Stimulated activated CD4-positive, alpha-beta T cell treated with anti-CD3 and anti-CD28 coated beads, Interleukin-4, amount 100 ng/mL, for 1 hour (primary cell): ENCODE data around the gene ATG4D.

Experiments used
- DNase-seq: peaks from one replicate; pipeline ENCODE4 v3.0.0-alpha.2; 2020

Gene ATG4D

GRCh38 chr19:10582091-10582490 lies 38.4 kb downstream of the ATG4D start:
- DNase-seq, result no peak

- DNase-seq, result no peak
These were observed 39.5 kb downstream of the ATG4D start for GRCh38 chr19:10583036-10583776.

- no peak for DNase-seq
These were observed 42.7 kb downstream of the ATG4D start for GRCh38 chr19:10586396-10586795.

GRCh38 chr19:10587022-10587838 lies 43.5 kb downstream of the ATG4D start, which contains the start of gene AP1M2:
TSS of gene AP1M2 (minus strand) at chr19:10587312. CDS start at chr19:10587231, 81 bp downstream.
- DNase-seq, result no peak

- no peak for DNase-seq
These were observed 44.1 kb downstream of the ATG4D start for GRCh38 chr19:10587839-10588150.

- no peak for DNase-seq
These were observed 49.4 kb downstream of the ATG4D start for GRCh38 chr19:10593148-10593547.

GRCh38 chr19:10593820-10594637 lies 50.3 kb downstream of the ATG4D start:
- DNase-seq, result no peak

- DNase-seq, result no peak
These were observed 56.4 kb downstream of the ATG4D start for GRCh38 chr19:10600149-10600548.

- DNase-seq, result no peak
These were observed 58.3 kb downstream of the ATG4D start for GRCh38 chr19:10601999-10602329.

- peak; percentile 90 for DNase-seq
These were observed 58.8 kb downstream of the ATG4D start for GRCh38 chr19:10602330-10603083.
